ENCODE results near the gene FAM89A. TPM values are rescaled to one million over a fixed set of nuclear protein-coding genes. Genes with fewer than 3 reads are reported as not detected.
A peak's percentile ranks its signal among the peaks of the same experiment; 100 is the strongest.

FAM89A gene
- total and polyA plus RNA-seq, 9 of the 15 experiments (the other 6 are each of a cell fraction or from before 2014, with no cell fraction given), result 8.7 to 66.2 (median 43.3) TPM

GRCh38 chr1:231065510-231066241, 25.6 kb upstream of the FAM89A start (continued):
- TF ChIP-seq E2F1 (CRISPR knock-in tag; IDR thresholded peaks at IDR 0.05) (no peak), WHSC1 (IDR thresholded peaks at IDR 0.05; ENCODE audit: low read length) (no peak), POLR2AphosphoS2 (IDR thresholded peaks at IDR 0.05; ENCODE audit: low read length) (no peak), YY1 (IDR thresholded peaks at IDR 0.05; ENCODE audit: borderline replicate concordance in 1 of 3, control insufficient read depth in 1 of 3, extremely low read depth in 1 of 3, insufficient read depth in 3 of 3, insufficient read length in 1 of 3, insufficient replicate concordance in 2 of 3, low read depth in 1 of 3, low read length in 2 of 3) (no peak), MYC (IDR thresholded peaks at IDR 0.05; ENCODE audit: low read depth, low read length) (peak; percentile 26), MYC (CRISPR knock-in tag; IDR thresholded peaks at IDR 0.05; ENCODE audit: borderline replicate concordance, low read depth) (no peak), ZNF146 (CRISPR knock-in tag; IDR thresholded peaks at IDR 0.05; ENCODE audit: unreplicated experiment) (no peak), HES1 (IDR thresholded peaks at IDR 0.05; ENCODE audit: low read depth) (peak; percentile 62; the same call in 1 of the 2 replicates), JUND (IDR thresholded peaks at IDR 0.05; ENCODE audit: borderline replicate concordance, low read depth, low read length) (peak; percentile 48), JUND (tag; IDR thresholded peaks at IDR 0.05; ENCODE audit: borderline replicate concordance, low read depth, low read length) (peak; percentile 50; the same call in 1 of the 3 replicates), NR2C2 (CRISPR knock-in tag; IDR thresholded peaks at IDR 0.05) (no peak), NR2C2 (tag; IDR thresholded peaks at IDR 0.05) (peak; percentile 79), FOXK1 (CRISPR knock-in tag; IDR thresholded peaks at IDR 0.05; ENCODE audit: borderline replicate concordance) (no peak), ZNF695 (CRISPR knock-in tag; IDR thresholded peaks at IDR 0.05) (no peak), PTRF (tag; IDR thresholded peaks at IDR 0.05) (no peak), TAF7 (tag; IDR thresholded peaks at IDR 0.05) (no peak)

All from K562 (cell line).